ENCODE data around the gene RRAGA.

GRCh38 chr9:19009391-19009965, 39.7 kb upstream of the RRAGA start:
- TF ChIP-seq RCOR1 (IDR thresholded peaks at IDR 0.05; ENCODE audit: borderline replicate concordance in 1 of 2, low read depth in 2 of 2, low read length in 2 of 2) (no peak), U2AF2 (optimal IDR thresholded peaks at IDR 0.05; ENCODE audit: low read depth, low read length) (no peak), ZNF121 (CRISPR knock-in tag; conservative IDR thresholded peaks at IDR 0.05) (no peak), ZNF3 (CRISPR knock-in tag; IDR thresholded peaks at IDR 0.05) (no peak), CBX5 (IDR thresholded peaks at IDR 0.05; ENCODE audit: borderline replicate concordance, low read depth) (no peak)
